DMS79 treated with DMSO at 0.1 percent for 48 hours (cell line): ENCODE measurements around the gene HSD17B3.
"Not testable (repeated sequence)": the region's sequence is repeated elsewhere in the genome, so short reads cannot be mapped to it uniquely, and the experiment has no call there.

Experiments used
- DNase-seq: peaks from one replicate; lab custom pipeline; 2025; lab: John Stamatoyannopoulos, UW

HSD17B3 gene

GRCh38 chr9:96302021-96302420 is at the start of gene HSD17B3:
TSS of gene HSD17B3 (minus strand) at chr9:96302176. CDS start at chr9:96302104, 72 bp downstream.
- DNase-seq: no peak

GRCh38 chr9:96350866-96351265 is 48.9 kb upstream of the HSD17B3 start:
- DNase-seq: no peak

DNA sequence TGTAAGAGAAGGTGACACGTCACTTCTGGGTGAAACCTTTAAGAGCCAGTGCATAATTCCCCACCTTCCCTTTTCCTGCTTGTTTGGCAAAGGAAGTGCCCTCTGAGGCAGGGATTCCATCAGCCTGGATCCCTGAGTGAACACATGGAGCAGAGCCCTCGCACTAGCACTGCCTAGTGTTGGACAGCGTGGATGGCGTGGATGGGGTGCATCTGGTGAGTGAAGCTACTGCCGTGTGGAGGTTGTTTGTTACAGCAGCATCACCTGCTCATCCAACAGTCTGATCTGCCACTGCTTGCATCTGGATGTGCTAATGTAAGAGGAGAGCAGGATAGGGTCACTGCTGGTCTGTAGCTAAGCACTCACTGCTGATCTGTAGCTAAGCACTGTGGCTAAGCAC is 46.3 kb upstream of the HSD17B3 start:
- DNase-seq: no peak

GRCh38 chr9:96345551-96345950 is 43.6 kb upstream of the HSD17B3 start:
- no peak for DNase-seq

- DNase-seq: no peak
Measured at GRCh38 chr9:96344458-96345180, 42.6 kb upstream of the HSD17B3 start.

GRCh38 chr9:96343515-96344360 is 41.8 kb upstream of the HSD17B3 start:
- no peak for DNase-seq

DNA sequence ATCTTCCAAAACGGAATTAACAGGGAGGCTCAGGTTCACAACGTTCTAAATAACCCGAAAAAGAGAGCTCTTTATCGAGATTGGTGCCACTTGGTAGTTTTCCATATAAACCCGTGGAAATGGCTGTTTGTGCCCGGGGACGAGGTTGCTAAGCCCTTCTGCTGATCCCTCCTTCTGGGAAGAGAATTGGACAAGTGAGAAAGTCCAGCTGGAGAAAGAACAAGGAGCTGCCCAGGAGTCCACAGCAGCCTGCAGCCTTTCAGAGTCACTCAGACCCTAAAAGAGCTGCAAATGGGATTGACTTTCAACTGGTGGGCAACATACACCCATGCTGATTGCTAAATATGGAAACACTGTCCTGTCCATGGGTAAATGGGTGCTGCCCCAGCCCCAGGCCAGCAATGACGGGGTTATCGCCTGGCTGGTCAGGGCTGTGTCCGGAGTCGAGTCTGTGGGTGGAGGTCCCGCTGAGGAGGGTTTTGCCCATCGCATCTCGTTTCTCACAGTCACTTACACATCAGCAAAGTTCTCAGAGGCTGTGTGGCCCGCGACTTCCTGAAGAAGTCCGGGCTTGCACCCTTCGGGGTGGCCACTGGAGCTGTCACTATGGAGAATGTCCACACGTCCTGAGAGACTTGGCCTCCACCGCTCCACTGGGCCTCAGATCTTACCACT is 40.7 kb upstream of the HSD17B3 start:
- DNase-seq: no peak

DNA sequence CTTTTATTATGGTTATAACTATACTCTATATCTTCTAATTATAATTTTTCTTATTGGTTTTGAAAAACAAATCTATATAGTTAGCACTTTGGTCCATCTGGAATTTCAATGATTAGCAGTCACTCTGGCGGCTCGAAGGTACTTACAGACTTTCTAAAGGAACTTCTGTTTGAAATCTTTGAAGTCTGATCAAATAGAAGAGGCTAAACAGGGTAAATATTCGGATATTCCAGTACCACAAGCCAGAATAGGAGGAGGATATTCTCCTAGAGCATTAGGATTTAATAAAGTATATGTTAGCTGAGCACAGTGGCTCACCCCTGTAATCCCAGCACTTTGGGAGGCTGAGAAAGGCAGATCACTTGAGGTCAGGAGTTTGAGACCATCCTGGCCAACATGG is 38.7 kb upstream of the HSD17B3 start:
- no peak for DNase-seq

GRCh38 chr9:96338299-96338698 is 36.3 kb upstream of the HSD17B3 start:
- no peak for DNase-seq

- DNase-seq: no peak
Measured at GRCh38 chr9:96333958-96334357, 32.0 kb upstream of the HSD17B3 start.

DNA sequence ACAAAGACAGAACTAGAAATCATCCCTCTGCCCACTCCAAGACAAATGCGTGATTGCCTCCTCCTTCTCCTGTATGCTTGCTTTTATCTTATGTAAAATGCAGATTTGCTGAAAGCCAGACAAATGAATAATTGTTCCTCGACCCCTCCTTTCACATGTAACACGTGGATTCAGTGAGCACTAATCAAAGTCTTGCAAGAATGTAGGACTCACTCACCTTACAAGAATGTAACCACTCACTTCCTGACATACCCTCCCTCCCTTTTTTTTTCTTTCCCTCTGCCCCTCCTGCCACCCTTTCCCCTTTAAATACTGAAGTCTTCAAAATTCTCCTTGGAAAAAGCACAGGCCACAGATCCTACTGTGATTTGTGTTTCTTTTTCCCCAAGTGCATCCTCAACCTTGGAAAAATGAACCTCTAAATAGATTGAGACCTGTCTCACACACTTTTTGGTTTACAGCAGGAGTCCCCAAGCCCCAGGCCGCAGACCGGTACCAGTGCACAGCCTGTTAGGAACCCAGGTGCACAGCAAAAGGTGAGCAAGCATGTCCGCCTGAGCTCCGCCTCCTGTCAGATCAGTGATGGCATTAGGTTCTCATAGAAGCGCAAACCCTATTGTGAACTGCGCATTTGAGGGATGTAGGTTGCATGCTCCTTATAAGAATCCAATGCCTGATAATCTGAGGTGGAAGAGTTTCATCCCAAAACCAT is 29.4 kb upstream of the HSD17B3 start:
- no peak for DNase-seq

GRCh38 chr9:96327694-96328352 is 25.8 kb upstream of the HSD17B3 start:
- DNase-seq: peak; percentile 5

GRCh38 chr9:96323169-96323568 is 21.2 kb upstream of the HSD17B3 start:
- no peak for DNase-seq

GRCh38 chr9:96322736-96323135 is 20.8 kb upstream of the HSD17B3 start:
- not testable (repeated sequence) for DNase-seq

DNA sequence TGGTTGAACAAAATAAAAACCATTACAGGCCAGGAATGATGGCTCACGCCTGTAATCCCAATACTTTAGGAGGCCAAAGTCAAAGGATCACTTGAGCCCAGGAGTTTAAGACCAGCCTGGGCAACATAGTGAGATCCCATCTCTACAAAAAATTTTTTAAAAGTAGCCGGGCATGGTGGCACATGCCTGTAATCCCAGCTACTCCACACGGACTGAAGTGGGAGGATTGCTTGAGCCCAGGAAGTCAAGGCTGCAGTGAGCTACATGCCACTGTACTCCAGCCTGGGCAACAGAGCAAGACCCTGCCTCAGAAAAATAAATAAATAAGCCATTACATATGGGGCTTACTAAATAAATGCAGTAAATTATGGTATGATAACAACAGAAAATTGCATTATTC is 20.2 kb upstream of the HSD17B3 start:
- DNase-seq: not testable (repeated sequence)

DNA sequence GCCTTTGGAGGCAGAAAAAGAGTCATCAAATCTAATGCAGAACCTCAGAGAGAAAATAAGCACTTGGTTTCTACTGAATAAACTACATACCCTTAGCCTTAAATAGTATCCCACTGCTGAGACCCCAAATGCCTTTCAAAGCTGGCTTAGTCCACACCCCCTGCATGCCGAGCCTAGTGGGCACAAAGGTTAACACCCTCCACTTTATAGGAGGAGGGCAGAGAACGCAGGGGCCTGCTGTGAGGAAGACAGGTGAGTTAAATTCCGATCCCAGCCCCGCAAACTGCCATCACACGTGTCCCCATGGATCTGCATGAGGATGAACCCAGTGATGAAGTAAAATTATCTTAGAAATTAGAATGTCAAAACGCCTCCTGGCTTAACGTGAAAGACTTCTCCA is 19.5 kb upstream of the HSD17B3 start:
- DNase-seq: no peak

DNA sequence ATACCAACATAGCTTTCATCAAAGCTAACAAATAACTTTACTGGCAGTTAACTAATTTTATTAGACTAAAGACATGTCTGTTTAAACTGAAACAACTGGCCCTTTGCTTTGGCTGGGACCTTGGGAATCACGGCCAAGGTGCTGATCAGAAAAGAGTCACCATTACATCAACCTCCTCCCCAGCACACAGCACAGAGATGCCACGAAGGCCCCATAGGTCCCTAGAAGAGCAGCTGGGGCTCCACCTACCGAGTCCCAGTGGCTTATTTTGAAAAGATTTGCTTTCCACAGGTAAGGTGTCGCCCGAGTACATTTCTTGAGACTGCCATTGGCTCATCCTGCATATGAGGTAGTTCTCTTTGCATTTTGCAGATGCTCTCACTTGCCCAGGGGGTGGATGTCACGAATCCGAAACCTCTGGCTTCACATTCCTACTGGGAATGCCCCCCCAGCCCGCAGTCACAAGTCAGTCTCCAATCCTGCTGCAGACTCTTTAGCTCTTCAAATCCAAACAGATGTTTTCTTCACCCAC is 18.8 kb upstream of the HSD17B3 start:
- DNase-seq: no peak

DNA sequence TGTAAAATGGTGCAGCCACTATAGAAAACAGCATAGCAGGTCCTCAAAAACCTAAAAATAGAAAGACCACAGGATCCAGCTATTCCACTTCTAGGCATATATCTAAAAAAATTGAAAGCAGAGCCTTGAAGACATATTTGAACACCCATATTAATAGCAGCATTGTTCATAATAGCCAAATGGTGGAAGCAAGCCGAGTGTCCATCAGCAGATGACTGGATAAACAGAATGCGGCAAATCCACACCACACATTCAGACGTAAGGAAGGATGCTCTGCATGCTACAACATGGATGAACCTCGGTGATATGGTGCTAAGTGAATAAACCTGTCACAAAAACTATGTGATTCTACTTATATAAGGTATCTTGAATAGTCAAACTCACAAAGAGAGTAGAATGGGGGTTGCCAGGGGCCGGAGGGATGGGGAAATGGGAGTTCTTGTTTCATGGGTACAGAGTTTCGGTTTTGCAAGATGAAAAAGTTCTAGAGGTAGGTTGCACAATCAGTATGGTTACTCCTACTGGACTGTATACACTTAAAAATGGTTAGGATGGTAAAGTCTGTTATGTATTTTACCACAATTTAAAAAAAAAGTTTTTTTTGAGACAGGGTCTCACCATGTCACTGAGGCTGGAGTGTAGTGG is 17.1 kb upstream of the HSD17B3 start:
- DNase-seq: no peak

DNA sequence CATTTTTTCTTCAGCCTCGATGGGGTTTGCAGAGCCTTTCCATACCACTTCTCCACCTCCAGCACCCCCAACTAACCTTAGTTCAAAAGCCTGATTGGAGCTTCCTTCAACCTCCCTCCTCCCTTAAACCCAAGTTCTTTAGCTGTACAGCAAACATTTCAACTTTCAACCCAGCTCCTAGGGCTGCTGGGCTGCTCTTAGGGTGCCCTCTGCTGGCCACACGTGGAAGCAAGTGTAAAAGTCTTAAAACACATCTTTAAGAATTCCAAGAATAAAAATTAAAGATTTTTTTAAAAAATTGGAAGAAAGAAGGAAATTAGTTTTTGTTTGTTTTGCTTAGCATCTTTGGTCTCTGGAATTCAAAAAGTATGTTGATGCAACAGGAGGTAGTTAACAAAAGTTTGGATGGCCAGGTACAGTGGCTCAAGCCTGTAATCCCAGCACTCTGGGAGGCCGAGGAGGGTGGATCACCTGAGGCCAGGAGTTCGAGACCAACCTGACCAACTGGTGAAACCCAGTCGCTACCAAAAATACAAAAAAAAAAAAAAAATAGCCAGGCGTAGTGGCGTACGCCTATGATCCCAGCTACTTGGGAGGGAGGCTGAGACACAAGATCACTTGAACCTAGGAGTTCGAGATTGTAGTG is 15.5 kb upstream of the HSD17B3 start:
- peak; percentile 5 for DNase-seq

DNA sequence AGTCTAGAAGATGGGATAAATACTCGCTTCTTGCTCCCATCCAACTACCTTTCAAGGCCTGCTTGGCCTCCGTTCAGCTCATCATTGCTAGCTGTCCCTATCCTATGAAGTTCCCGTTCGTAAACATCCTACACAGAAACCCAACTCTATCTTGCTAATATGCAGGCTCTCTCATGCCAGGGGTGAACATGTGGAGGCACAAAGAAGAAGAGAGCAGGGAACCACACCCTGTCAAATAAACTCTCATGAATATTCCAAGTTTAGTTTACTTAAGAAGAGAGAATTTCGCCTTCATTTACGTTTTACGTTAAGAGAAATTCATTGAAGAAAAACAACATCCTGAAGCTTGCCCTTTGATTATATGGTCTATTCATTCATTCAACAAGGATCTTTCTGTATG is 7.9 kb upstream of the HSD17B3 start:
- no peak for DNase-seq
